Measurements from ENCODE around the gene ADH1B.

DNA sequence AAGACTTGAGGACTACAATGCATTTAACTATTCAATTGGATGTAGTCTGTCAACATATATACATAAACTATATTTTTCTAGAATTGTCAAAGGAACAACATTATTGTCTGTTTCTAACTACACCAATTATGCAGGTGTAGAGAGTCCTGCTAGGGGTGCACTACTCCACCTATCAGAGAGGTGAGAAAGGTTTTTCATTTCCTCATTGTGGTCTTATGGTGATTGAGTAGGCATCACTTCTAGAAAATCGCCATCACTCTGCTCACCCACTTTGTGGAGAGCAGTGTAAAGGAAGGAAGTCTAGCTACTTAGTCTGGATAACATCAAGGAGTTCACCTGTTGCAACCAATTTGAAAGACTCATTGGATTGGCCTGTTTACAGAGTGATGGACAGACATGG lies 35.8 kb upstream of the ADH1B start:
- TF ChIP-seq CTCF (IDR thresholded peaks at IDR 0.05) (no peak), POLR2A (IDR thresholded peaks at IDR 0.05) (no peak), POLR2AphosphoS5 (IDR thresholded peaks at IDR 0.05) (no peak)
